Right atrium auricular region (tissue), 2 donors: Measurements from ENCODE around the gene ZNRD2. TPM values are rescaled to one million over a fixed set of nuclear protein-coding genes. Genes with fewer than 3 reads are reported as not detected.

Experiments used
- DNase-seq: peaks from one replicate; pipeline ENCODE4 v3.0.0-alpha.2; 2019; ENCODE audit warnings: low spot score
- H3K27ac ChIP-seq, 2 donors: fragments of 200-600 bp; sonication (generic); 1 replicate in 1 of 2; 2 replicates in 1 of 2; pipeline ENCODE4 v1.5.1; 2016 to 2019
- H3K27me3 ChIP-seq, 2 donors: fragments of 200-600 bp; sonication (generic); one replicate each; pipeline versions ENCODE4 v1.5.1 to v1.6.0; 2017 to 2019
- H3K36me3 ChIP-seq: fragments of 200-600 bp; sonication (generic); one replicate; pipeline ENCODE4 v1.5.1; 2016
- H3K4me1 ChIP-seq, 2 donors: fragments of 200-600 bp; sonication (generic); one replicate each; pipeline versions ENCODE4 v1.5.1 to v1.6.0; 2017 to 2019
- H3K4me3 ChIP-seq, 2 donors: fragments of 200-600 bp; sonication (generic); 1 replicate in 1 of 2; 2 replicates in 1 of 2; pipeline ENCODE4 v1.5.1; 2017 to 2019; ENCODE audit warnings: mild to moderate bottlenecking in 1 of 2, moderate library complexity in 1 of 2
- H3K9me3 ChIP-seq, 2 donors: fragments of 200-600 bp; sonication (generic); one replicate each; pipeline ENCODE4 v1.5.1; 2019
- CTCF ChIP-seq, 2 donors: fragments of 200-600 bp; sonication (generic); IDR thresholded peaks; one replicate each; pipeline ENCODE4 v1.5.1; 2019; ENCODE audit warnings: antibody characterized with exemption in 2 of 2
- total RNA-seq, 2 donors: library from RNA; depleted of rRNA; stranded (reverse); fragments of >200 nt; gene quantifications; one replicate each; pipeline ENCODE4 v1.1.0, GENCODE V29; 2016

The ZNRD2 gene
- total RNA-seq, 2 donors from 2014 or later: 36.1 to 50.6 TPM

- no peak for DNase-seq
- no peaks in the 10 kb centered on the region for H3K9me3 ChIP-seq
- no peak overlapping the region for H3K27ac ChIP-seq
- no peak for TF ChIP-seq CTCF (IDR thresholded peaks at IDR 0.05)
- no peaks in the 10 kb centered on the region for H3K27me3 ChIP-seq
- H3K36me3 ChIP-seq: peaks cover 48% of the 10 kb centered on the region
- peaks cover 0 to 19% of the 10 kb centered on the region in 2 donors for H3K4me1 ChIP-seq
- no peak overlapping the region for H3K4me3 ChIP-seq
Measured at GRCh38 chr11:65618763-65619162, 48.5 kb downstream of the ZNRD2 start.

- H3K4me1 ChIP-seq: peaks cover 0 to 19% of the 10 kb centered on the region in 2 donors
- no peak for TF ChIP-seq CTCF (IDR thresholded peaks at IDR 0.05)
- peaks cover 54% of the 10 kb centered on the region for H3K36me3 ChIP-seq
- DNase-seq: no peak
- no peaks in the 10 kb centered on the region for H3K27me3 ChIP-seq
- no peaks in the 10 kb centered on the region for H3K9me3 ChIP-seq
- H3K27ac ChIP-seq: no peak overlapping the region
- H3K4me3 ChIP-seq: no peak overlapping the region
Measured at GRCh38 chr11:65619281-65619928, 49.1 kb downstream of the ZNRD2 start.

GRCh38 chr11:65620666-65621065, 50.4 kb downstream of the ZNRD2 start:
- no peak for DNase-seq
- Histone ChIP-seq H3K27me3 (no peaks in the 10 kb centered on the region), H3K4me1 (peaks cover 0 to 18% of the 10 kb centered on the region in 2 donors), H3K36me3 (peaks cover 66% of the 10 kb centered on the region), H3K4me3 (no peak overlapping the region), H3K27ac (no peak overlapping the region), H3K9me3 (no peaks in the 10 kb centered on the region)
- TF ChIP-seq CTCF (IDR thresholded peaks at IDR 0.05): no peak

- Histone ChIP-seq H3K27me3 (no peaks in the 10 kb centered on the region), H3K4me1 (peaks cover 0 to 18% of the 10 kb centered on the region in 2 donors), H3K36me3 (peaks cover 72% of the 10 kb centered on the region), H3K9me3 (no peaks in the 10 kb centered on the region), H3K4me3 (no peak overlapping the region), H3K27ac (no peak overlapping the region)
- no peak for TF ChIP-seq CTCF (IDR thresholded peaks at IDR 0.05)
- no peak for DNase-seq
Measured at GRCh38 chr11:65621460-65621859, 51.2 kb downstream of the ZNRD2 start.

Other genes with a start within 250 kb of the ZNRD2 start
- gene DPF2, start 236.6 kb upstream of the ZNRD2 start, total RNA-seq: 10 to 100 TPM; 46.3 TPM
- under 1 TPM in 1 of 2 donors, not detected in 1; 0.22 TPM for gene TIGD3, start 215.7 kb upstream of the ZNRD2 start, total RNA-seq
- 1 to 10 TPM; 2.6 to 3.3 TPM for gene SLC25A45, start 187.8 kb upstream of the ZNRD2 start, total RNA-seq
- 10 to 100 TPM; 10.2 to 23.8 TPM for gene FRMD8, start 183.8 kb upstream of the ZNRD2 start, total RNA-seq
- gene NEAT1, start 147.7 kb upstream of the ZNRD2 start, total RNA-seq: 10 to 100 TPM; 43.7 to 52.5 TPM
- gene MALAT1, start 71.4 kb upstream of the ZNRD2 start, total RNA-seq: 1,000 to 10,000 TPM; 2,120 to 2,577 TPM
- 10 to 100 TPM; 71.8 to 89.7 TPM for gene SCYL1, start 45.4 kb upstream of the ZNRD2 start, total RNA-seq
- 100 to 1,000 TPM; 114 to 161 TPM for gene LTBP3, start 12.1 kb upstream of the ZNRD2 start, total RNA-seq
- 10 to 100 TPM; 25.7 to 51.0 TPM for gene FAM89B, start 2.1 kb downstream of the ZNRD2 start, total RNA-seq
- 10 to 100 TPM; 20.5 to 85.3 TPM for gene EHBP1L1, start 5.6 kb downstream of the ZNRD2 start, total RNA-seq
- gene KCNK7, start 25.3 kb downstream of the ZNRD2 start, total RNA-seq: under 1 TPM in 1 of 2 donors, not detected in 1; 0.39 TPM
- gene MAP3K11, start 43.7 kb downstream of the ZNRD2 start, total RNA-seq: 10 to 100 TPM; 21.1 to 30.5 TPM
- 10 to 100 TPM; 16.1 to 21.8 TPM for gene PCNX3, start 45.3 kb downstream of the ZNRD2 start, total RNA-seq
- 10 to 100 TPM; 14.5 to 29.6 TPM for gene SIPA1, start 67.6 kb downstream of the ZNRD2 start, total RNA-seq
- gene RELA, start 92.4 kb downstream of the ZNRD2 start, total RNA-seq: 10 to 100 TPM; 30.7 to 54.9 TPM
- gene KAT5, start 141.8 kb downstream of the ZNRD2 start, total RNA-seq: 10 to 100 TPM; 29.7 to 50.1 TPM
- gene RNASEH2C, start 150.3 kb downstream of the ZNRD2 start, total RNA-seq: 100 to 1,000 TPM; 105 to 194 TPM
- 10 to 100 TPM in 1 of 2 donors, 1 to 10 TPM in 1; 9.5 to 14.3 TPM for gene AP5B1, start 210.5 kb downstream of the ZNRD2 start, total RNA-seq
- gene OVOL1, start 216.6 kb downstream of the ZNRD2 start, total RNA-seq: not detected